ENCODE data around the gene ACOX1.

DNA sequence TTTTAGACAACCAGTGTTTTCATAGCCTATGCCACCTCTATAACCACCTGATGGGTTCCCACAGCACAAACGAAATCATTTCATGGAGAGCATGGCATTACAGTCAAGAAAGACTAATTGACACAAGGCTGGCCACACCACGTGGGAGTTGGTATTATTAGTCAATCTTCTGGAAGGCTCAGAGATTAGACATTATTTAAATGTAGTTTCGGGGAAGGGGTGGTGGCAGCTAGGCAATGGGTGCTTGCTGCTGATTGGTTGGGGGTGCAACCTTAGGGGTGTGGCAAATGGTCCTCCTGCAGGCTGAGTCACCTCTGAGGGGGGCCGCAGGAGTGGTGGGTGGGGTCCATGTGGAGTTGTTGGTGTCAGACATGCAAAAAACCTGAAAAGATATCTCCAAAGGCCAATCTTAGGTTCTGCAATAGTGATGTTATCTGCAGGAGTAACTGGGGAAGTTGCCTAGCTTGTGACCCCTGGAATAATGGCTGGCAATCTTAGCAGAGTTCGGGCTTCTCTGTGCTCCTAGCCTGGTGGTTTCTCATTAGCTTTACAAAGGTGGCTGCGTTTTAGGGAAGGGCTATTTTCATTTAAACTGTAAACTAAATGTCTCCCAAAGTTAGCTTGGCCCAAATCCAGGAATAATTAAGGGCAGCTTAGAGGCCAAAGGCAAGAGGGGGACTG lies 4.7 kb upstream of the ACOX1 start:
- no peak for TF ChIP-seq EZH2 (IDR thresholded peaks at IDR 0.05; ENCODE audit: borderline replicate concordance, insufficient read depth, low read depth, low read length, poor library complexity, severe bottlenecking)
- no peak for TF ChIP-seq CTCF (IDR thresholded peaks at IDR 0.05)
